ENCODE measurements around the gene SCYL1.

Gene SCYL1

GRCh38 chr11:65501186-65501471 lies 23.8 kb upstream of the SCYL1 start:
- TF ChIP-seq, protein P1, sequence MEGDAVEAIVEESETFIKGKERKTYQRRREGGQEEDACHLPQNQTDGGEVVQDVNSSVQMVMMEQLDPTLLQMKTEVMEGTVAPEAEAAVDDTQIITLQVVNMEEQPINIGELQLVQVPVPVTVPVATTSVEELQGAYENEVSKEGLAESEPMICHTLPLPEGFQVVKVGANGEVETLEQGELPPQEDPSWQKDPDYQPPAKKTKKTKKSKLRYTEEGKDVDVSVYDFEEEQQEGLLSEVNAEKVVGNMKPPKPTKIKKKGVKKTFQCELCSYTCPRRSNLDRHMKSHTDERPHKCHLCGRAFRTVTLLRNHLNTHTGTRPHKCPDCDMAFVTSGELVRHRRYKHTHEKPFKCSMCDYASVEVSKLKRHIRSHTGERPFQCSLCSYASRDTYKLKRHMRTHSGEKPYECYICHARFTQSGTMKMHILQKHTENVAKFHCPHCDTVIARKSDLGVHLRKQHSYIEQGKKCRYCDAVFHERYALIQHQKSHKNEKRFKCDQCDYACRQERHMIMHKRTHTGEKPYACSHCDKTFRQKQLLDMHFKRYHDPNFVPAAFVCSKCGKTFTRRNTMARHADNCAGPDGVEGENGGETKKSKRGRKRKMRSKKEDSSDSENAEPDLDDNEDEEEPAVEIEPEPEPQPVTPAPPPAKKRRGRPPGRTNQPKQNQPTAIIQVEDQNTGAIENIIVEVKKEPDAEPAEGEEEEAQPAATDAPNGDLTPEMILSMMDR (IDR thresholded peaks at IDR 0.05; ENCODE audit: low read depth, low read length): no peak
- H3K4me3 ChIP-seq (ENCODE audit: low read depth, low read length): peak overlapping the region; percentile 89
- no peak for DNase-seq
- H3K9me3 ChIP-seq (ENCODE audit: severe bottlenecking): no peaks in the 10 kb centered on the region
- H3K36me3 ChIP-seq: peaks cover 72% of the 10 kb centered on the region
- no peak overlapping the region; the same call in 1 of the 2 replicates for H3K27ac ChIP-seq
- no peaks in the 10 kb centered on the region for H3K27me3 ChIP-seq (ENCODE audit: insufficient read depth, low read depth, severe bottlenecking)

GRCh38 chr11:65501472-65502273 lies 23.2 kb upstream of the SCYL1 start:
- Histone ChIP-seq H3K36me3 (peaks cover 77% of the 10 kb centered on the region), H3K4me3 (ENCODE audit: low read depth, low read length) (peak overlapping the region; percentile 89), H3K27me3 (ENCODE audit: insufficient read depth, low read depth, severe bottlenecking) (no peaks in the 10 kb centered on the region), H3K9me3 (ENCODE audit: severe bottlenecking) (no peaks in the 10 kb centered on the region), H3K27ac (no peak overlapping the region)
- DNase-seq: no peak
- TF ChIP-seq, protein P1 (IDR thresholded peaks at IDR 0.05; ENCODE audit: low read depth, low read length): no peak

DNA sequence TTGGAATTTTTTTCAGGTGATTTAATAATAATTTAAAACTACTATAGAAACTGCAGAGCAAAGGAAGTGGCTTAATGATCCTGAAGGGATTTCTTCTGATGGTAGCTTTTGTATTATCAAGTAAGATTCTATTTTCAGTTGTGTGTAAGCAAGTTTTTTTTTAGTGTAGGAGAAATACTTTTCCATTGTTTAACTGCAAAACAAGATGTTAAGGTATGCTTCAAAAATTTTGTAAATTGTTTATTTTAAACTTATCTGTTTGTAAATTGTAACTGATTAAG lies 22.7 kb upstream of the SCYL1 start:
- Histone ChIP-seq H3K27me3 (ENCODE audit: insufficient read depth, low read depth, severe bottlenecking) (no peaks in the 10 kb centered on the region), H3K9me3 (ENCODE audit: severe bottlenecking) (no peaks in the 10 kb centered on the region), H3K27ac (no peak overlapping the region; the same call in 1 of the 2 replicates), H3K36me3 (peaks cover 81% of the 10 kb centered on the region), H3K4me3 (ENCODE audit: low read depth, low read length) (peak overlapping the region; percentile 89)
- TF ChIP-seq, protein P1 (IDR thresholded peaks at IDR 0.05; ENCODE audit: low read depth, low read length): no peak
- no peak for DNase-seq

GRCh38 chr11:65502555-65503367 lies 22.1 kb upstream of the SCYL1 start:
- no peaks in the 10 kb centered on the region for H3K9me3 ChIP-seq (ENCODE audit: severe bottlenecking)
- TF ChIP-seq, protein P1 (IDR thresholded peaks at IDR 0.05; ENCODE audit: low read depth, low read length): no peak

DNA sequence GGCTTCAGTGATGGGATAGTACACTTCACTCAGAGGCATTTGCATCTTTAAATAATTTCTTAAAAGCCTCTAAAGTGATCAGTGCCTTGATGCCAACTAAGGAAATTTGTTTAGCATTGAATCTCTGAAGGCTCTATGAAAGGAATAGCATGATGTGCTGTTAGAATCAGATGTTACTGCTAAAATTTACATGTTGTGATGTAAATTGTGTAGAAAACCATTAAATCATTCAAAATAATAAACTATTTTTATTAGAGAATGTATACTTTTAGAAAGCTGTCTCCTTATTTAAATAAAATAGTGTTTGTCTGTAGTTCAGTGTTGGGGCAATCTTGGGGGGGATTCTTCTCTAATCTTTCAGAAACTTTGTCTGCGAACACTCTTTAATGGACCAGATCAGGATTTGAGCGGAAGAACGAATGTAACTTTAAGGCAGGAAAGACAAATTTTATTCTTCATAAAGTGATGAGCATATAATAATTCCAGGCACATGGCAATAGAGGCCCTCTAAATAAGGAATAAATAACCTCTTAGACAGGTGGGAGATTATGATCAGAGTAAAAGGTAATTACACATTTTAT lies 21.4 kb upstream of the SCYL1 start:
- DNase-seq: no peak
- no peaks in the 10 kb centered on the region for H3K27me3 ChIP-seq (ENCODE audit: insufficient read depth, low read depth, severe bottlenecking)
- peaks cover 81% of the 10 kb centered on the region for H3K36me3 ChIP-seq
- peak overlapping the region; percentile 20; the same call in 1 of the 2 replicates for H3K27ac ChIP-seq
- H3K9me3 ChIP-seq (ENCODE audit: severe bottlenecking): no peaks in the 10 kb centered on the region
- H3K4me3 ChIP-seq (ENCODE audit: low read depth, low read length): peak overlapping the region; percentile 89
- TF ChIP-seq, protein P1 (IDR thresholded peaks at IDR 0.05; ENCODE audit: low read depth, low read length): no peak

More at GRCh38 chr11:65502555-65503367, 22.1 kb upstream of the SCYL1 start:
- Histone ChIP-seq H3K27me3 (ENCODE audit: insufficient read depth, low read depth, severe bottlenecking) (no peaks in the 10 kb centered on the region), H3K27ac (peak overlapping the region; percentile 20), H3K36me3 (peaks cover 81% of the 10 kb centered on the region), H3K4me3 (ENCODE audit: low read depth, low read length) (peak overlapping the region; percentile 89)
- no peak for DNase-seq
